ENCODE results near the gene AVPR1B. TPM values are rescaled to one million over a fixed set of nuclear protein-coding genes. Genes with fewer than 3 reads are reported as not detected.

AVPR1B gene
- total and polyA plus RNA-seq, 2 donors (not counting 3 experiments of a cell fraction or from before 2014, with no cell fraction given): not detected

GRCh38 chr1:206109718-206110117, 7.5 kb downstream of the AVPR1B start:
- Histone ChIP-seq H3K4me2 (ENCODE audit: insufficient read depth, low read length) (no peak overlapping the region), H3K9me3 (replicated peaks; ENCODE audit: control insufficient read depth, insufficient read depth, low read length) (no peaks in the 10 kb centered on the region), H3K4me1 (ENCODE audit: control insufficient read depth, extremely low read depth, insufficient read depth, low read length) (peaks cover 5% of the 10 kb centered on the region), H3K27me3 (ENCODE audit: control insufficient read depth in 2 of 2, insufficient read depth in 2 of 2, low read length in 2 of 2) (peaks cover 0 to 2% of the 10 kb centered on the region in 2 experiments), H3K9ac (replicated peaks; ENCODE audit: extremely low read depth, insufficient read depth, low read length) (no peak overlapping the region), H3K36me3 (ENCODE audit: control insufficient read depth in 2 of 2, extremely low read depth in 1 of 2, insufficient read depth in 2 of 2, low read length in 2 of 2) (no peaks in the 10 kb centered on the region), H3K9me1 (replicated peaks; ENCODE audit: control insufficient read depth, extremely low read depth, insufficient read depth, low read length) (no peaks in the 10 kb centered on the region), H4K20me1 (replicated peaks; ENCODE audit: control insufficient read depth, extremely low read depth, insufficient read depth, low read length) (no peaks in the 10 kb centered on the region), H3K4me3 (replicated peaks in 1 of 3; ENCODE audit: insufficient read depth in 1 of 3, low read depth in 1 of 3, low read length in 3 of 3) (no peak overlapping the region), H3K79me2 (ENCODE audit: control insufficient read depth, insufficient read depth, low read length) (no peaks in the 10 kb centered on the region), H3K27ac (ENCODE audit: insufficient read depth, low read depth, low read length) (no peak overlapping the region), H2AFZ (ENCODE audit: low read depth, low read length) (no peak overlapping the region)
- TF ChIP-seq EZH2 (IDR thresholded peaks at IDR 0.05; ENCODE audit: borderline replicate concordance, low read depth, low read length, severe bottlenecking): no peak
- TF ChIP-seq, protein P1, sequence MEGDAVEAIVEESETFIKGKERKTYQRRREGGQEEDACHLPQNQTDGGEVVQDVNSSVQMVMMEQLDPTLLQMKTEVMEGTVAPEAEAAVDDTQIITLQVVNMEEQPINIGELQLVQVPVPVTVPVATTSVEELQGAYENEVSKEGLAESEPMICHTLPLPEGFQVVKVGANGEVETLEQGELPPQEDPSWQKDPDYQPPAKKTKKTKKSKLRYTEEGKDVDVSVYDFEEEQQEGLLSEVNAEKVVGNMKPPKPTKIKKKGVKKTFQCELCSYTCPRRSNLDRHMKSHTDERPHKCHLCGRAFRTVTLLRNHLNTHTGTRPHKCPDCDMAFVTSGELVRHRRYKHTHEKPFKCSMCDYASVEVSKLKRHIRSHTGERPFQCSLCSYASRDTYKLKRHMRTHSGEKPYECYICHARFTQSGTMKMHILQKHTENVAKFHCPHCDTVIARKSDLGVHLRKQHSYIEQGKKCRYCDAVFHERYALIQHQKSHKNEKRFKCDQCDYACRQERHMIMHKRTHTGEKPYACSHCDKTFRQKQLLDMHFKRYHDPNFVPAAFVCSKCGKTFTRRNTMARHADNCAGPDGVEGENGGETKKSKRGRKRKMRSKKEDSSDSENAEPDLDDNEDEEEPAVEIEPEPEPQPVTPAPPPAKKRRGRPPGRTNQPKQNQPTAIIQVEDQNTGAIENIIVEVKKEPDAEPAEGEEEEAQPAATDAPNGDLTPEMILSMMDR (IDR thresholded peaks at IDR 0.05; ENCODE audit: extremely low read depth in 1 of 2, insufficient read depth in 1 of 2, low read depth in 1 of 2, low read length in 2 of 2): no peak
- no peak for TF ChIP-seq MYC (IDR thresholded peaks at IDR 0.05; ENCODE audit: low read depth, low read length)
- TF ChIP-seq GATA2 (IDR thresholded peaks at IDR 0.05; ENCODE audit: insufficient read depth, insufficient read length, low read depth, low read length): no peak
- no peak for TF ChIP-seq FOS (IDR thresholded peaks at IDR 0.05; ENCODE audit: borderline replicate concordance, insufficient read depth, low read length)
- TF ChIP-seq POLR2A (IDR thresholded peaks at IDR 0.05; ENCODE audit: low read depth, low read length): no peak
- no peak for TF ChIP-seq MAX (IDR thresholded peaks at IDR 0.05; ENCODE audit: insufficient read depth, insufficient read length)
- no peak for TF ChIP-seq JUN (IDR thresholded peaks at IDR 0.05; ENCODE audit: borderline replicate concordance, insufficient read depth, insufficient read length, low read depth)
- no peak for TF ChIP-seq POLR2AphosphoS5 (IDR thresholded peaks at IDR 0.05; ENCODE audit: insufficient read depth, low read depth, low read length)
- no peak for DNase-seq (ENCODE audit: low read depth, low spot score)
- intact Hi-C loops (cut with micrococcal nuclease) (loop anchor here (5.0 kb wide), 1 partner anchor 317 kb away; no protein-coding TSS in a partner anchor), dilution Hi-C loops (cut with MboI; ENCODE audit: extremely low pct_ligation_motif_present, low sequenced_read_pairs) (loop anchor here (25.0 kb wide), 1 partner anchor 122 kb away; no protein-coding TSS in a partner anchor)
- FAIRE-seq: no peak
- ChIA-PET POLR2A (no interaction called here), CTCF (interaction anchor here (2.2 to 6.9 kb wide), 5 partner anchors 8 to 192 kb away, joined by 4 to 319 read pairs (median 139); partner anchors contain the start of gene AVPR1B)
- BruUV-seq (replicated peaks): no TSS peak

Data from endothelial cell of umbilical vein (primary cell).